K562 (cell line): ENCODE results near the gene FDX2. TPM values are rescaled to one million over a fixed set of nuclear protein-coding genes. Genes with fewer than 3 reads are reported as not detected.
A peak's percentile ranks its signal among the peaks of the same experiment; 100 is the strongest.

Experiments
- ARID4B ChIP-seq: sonication (generic); formaldehyde crosslinking; IDR thresholded peaks from 2 replicates; pipeline ENCODE4 v1.8.0; 2022; ENCODE audit warnings: mild to moderate bottlenecking, missing genetic modification reagents
- CREM ChIP-seq: IDR thresholded peaks from 2 replicates; pipeline ENCODE4 v1.6.1; 2014; ENCODE audit warnings: antibody characterized with exemption, low read depth
- CXXC5 ChIP-seq: fragments of 250-450 bp; sonication (Bioruptor Pico); IDR thresholded peaks from 2 replicates; pipeline ENCODE4 v1.8.0; 2022; ENCODE audit warnings: inconsistent platforms, mild to moderate bottlenecking, moderate library complexity
- FOSL1 ChIP-seq: fragments of 200-800 bp; sonication (Bioruptor generic); conservative IDR thresholded peaks from 2 replicates; pipeline ENCODE4 v1.6.1; 2016; ENCODE audit warnings: missing genetic modification characterization, missing compliant biosample characterization
- HBP1 ChIP-seq: fragments of 450-650 bp; formaldehyde crosslinking; IDR thresholded peaks from 2 replicates; pipeline ENCODE4 v1.4.0; 2022; ENCODE audit warnings: missing genetic modification characterization
- ILF3 ChIP-seq: fragments of 450-650 bp; IDR thresholded peaks from 2 replicates; pipeline ENCODE4 v1.6.1; 2018; ENCODE audit warnings: antibody characterized with exemption, mild to moderate bottlenecking, moderate library complexity, borderline replicate concordance
- KAT2B ChIP-seq: IDR thresholded peaks from one replicate; pipeline ENCODE4 v1.6.1; 2012; ENCODE audit warnings: low read depth, mild to moderate bottlenecking, control low read depth, inconsistent platforms, low read length, moderate library complexity
- KDM5B ChIP-seq: fragments of 200-600 bp; sonication (generic); IDR thresholded peaks from 2 replicates; pipeline ENCODE4 v1.6.1; 2012; ENCODE audit warnings: low read depth, mild to moderate bottlenecking, moderate library complexity, low read length, control low read depth, inconsistent platforms; ENCODE audit not compliant: insufficient replicate concordance
- NR2C1 ChIP-seq, 2 experiments: fragments of 450-650 bp; IDR thresholded peaks; 2 replicates each; pipeline ENCODE4 v1.6.1; 2017; ENCODE audit warnings: mild to moderate bottlenecking in 2 of 2, antibody characterized with exemption in 1 of 2, inconsistent platforms in 1 of 2, missing compliant biosample characterization in 1 of 2, missing genetic modification characterization in 1 of 2
- OTX1 ChIP-seq: fragments of 450-650 bp; formaldehyde crosslinking; IDR thresholded peaks from 2 replicates; pipeline ENCODE4 v1.4.0; 2022; ENCODE audit warnings: mild to moderate bottlenecking
- POLR2G ChIP-seq: fragments of 200-400 bp; formaldehyde crosslinking; IDR thresholded peaks from 2 replicates; pipeline ENCODE4 v1.6.1; 2017; ENCODE audit warnings: low read depth, mild to moderate bottlenecking, antibody characterized with exemption, low read length, moderate library complexity
- SP2 ChIP-seq: IDR thresholded peaks from 2 replicates; pipeline ENCODE4 v1.6.1; 2011; ENCODE audit warnings: mild to moderate bottlenecking, low read depth, low read length, moderate library complexity; ENCODE audit not compliant: poor library complexity, severe bottlenecking; ENCODE audit errors: extremely low read depth
- SUPT5H ChIP-seq: fragments of 450-650 bp; IDR thresholded peaks from 2 replicates; pipeline ENCODE4 v1.6.1; 2016
- TAF1 ChIP-seq: IDR thresholded peaks from 2 replicates; pipeline ENCODE4 v1.6.1; 2011; ENCODE audit warnings: mild to moderate bottlenecking, low read length, moderate library complexity; ENCODE audit not compliant: insufficient read depth, control insufficient read depth, severe bottlenecking; ENCODE audit errors: extremely low read depth
- TEAD2 ChIP-seq: fragments of 450-650 bp; IDR thresholded peaks from 2 replicates; pipeline ENCODE4 v1.6.1; 2016; ENCODE audit warnings: missing genetic modification characterization, control low read depth, missing compliant biosample characterization
- VEZF1 ChIP-seq: fragments of 200-800 bp; sonication (Bioruptor generic); IDR thresholded peaks from 2 replicates; pipeline ENCODE4 v1.6.1; 2017; ENCODE audit warnings: missing genetic modification characterization, missing compliant biosample characterization
- ZNF165 ChIP-seq: fragments of 250-450 bp; sonication (Bioruptor Pico); IDR thresholded peaks from 2 replicates; pipeline ENCODE4 v1.4.0; 2020; ENCODE audit warnings: borderline replicate concordance
- polyA plus RNA-seq, 8 experiments: library from polyadenylated mRNA; depleted of rRNA in 4 of 8; stranded (reverse) in 5 of 8; unstranded in 3 of 8; fragments of >200 nt; fragmentation: Nextera tagmentation in 2 of 8; fragmentation: Illumina TruSeq in 1 of 8; extraction: Ambion mirVana in 2 of 8; extraction: Trizol in 1 of 8; gene quantifications; 2 replicates each; pipeline versions ENCODE4 v1.2.1 to v1.2.3, GENCODE V29; 2011 to 2014; ENCODE audit warnings: inconsistent platforms in 1 of 8, missing spikeins in 1 of 8
- total RNA-seq, 7 experiments: library from RNA; depleted of rRNA in 6 of 7; stranded (reverse); fragments of >200 nt in 6 of 7; fragmentation: Illumina TruSeq in 2 of 7; extraction: Trizol in 2 of 7; gene quantifications; 2 replicates each; pipeline versions ENCODE4 v1.2.1 to v1.2.3, GENCODE V29; 2011 to 2021; ENCODE audit warnings: low replicate concordance in 1 of 7
- TF ChIP-seq, protein P1 (sequence below): fragments of 250-450 bp; sonication (Bioruptor Pico); IDR thresholded peaks from 2 replicates; pipeline ENCODE4 v1.5.0; 2021

FDX2 gene
- total and polyA plus RNA-seq, 9 of the 15 experiments (the other 6 are each of a cell fraction or from before 2014, with no cell fraction given): 2.5 to 49.8 (median 29.7) TPM

DNA sequence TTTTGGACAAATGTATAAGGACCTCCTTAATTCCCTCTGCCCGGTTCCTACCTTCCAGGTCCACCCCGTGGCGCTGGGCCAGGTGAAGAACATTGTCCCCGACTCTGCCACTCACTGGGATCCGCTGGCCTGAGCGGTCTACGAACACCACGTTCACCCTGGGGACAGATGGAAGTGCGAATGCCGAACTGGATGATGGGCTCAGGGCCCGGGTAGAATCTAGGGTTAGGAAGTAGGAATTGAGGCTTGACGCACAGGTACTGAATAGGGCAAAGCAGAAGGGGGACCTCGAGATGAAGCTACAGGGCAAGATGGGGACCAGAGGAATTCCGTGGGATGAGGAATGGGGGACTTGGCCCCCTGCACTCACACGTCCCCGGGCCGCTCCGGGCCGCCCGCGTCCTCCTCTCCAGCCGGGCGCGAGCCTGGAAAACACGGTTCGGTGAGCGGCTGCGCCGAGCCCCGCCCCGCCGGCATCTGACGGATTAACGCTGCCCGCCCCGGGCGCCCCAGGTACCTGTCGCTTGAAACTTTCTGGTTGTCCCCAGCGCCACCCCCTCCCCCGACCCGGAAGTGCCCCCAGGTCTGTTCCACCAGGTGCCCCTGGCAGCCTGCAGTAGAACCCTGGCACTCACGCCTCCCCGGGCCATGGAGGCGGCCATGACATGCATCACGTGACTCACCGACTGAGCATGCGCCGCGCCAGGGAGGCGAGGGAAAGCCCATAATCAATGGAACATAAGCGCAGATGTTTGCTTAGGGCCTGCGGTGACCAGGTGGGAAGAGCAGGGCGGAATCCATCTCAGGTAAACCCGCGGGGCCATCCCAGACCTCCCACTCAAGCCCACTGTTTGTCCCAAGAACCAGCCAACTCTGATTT is at the start of gene FDX2 (continued):
- TF ChIP-seq ARID4B (peak; percentile 99), SUPT5H (peak; percentile 82), KDM5B (peak; percentile 70), NR2C1 (IDR thresholded peaks at IDR 0.05) (peak; percentile 56), NR2C1 (tag; IDR thresholded peaks at IDR 0.05) (0 out of 2 replicates have a peak, but pooled peaks have one; percentile 17), FOSL1 (no peak), KAT2B (no peak), ILF3 (peak; percentile 38; the same call in 1 of the 2 replicates), CXXC5 (peak; percentile 75), OTX1 (no peak), TEAD2 (0 out of 2 replicates have a peak, but pooled peaks have one; percentile 8), ZNF165 (CRISPR knock-in tag) (no peak), CREM (peak; percentile 32; the same call in 1 of the 2 replicates), POLR2G (peak; percentile 87), SP2 (no peak), HBP1 (0 out of 2 replicates have a peak, but pooled peaks have one; percentile 22), TAF1 (peak; percentile 44), VEZF1 (CRISPR knock-in tag) (peak; percentile 39; the same call in 1 of the 2 replicates)
- TF ChIP-seq, protein P1, sequence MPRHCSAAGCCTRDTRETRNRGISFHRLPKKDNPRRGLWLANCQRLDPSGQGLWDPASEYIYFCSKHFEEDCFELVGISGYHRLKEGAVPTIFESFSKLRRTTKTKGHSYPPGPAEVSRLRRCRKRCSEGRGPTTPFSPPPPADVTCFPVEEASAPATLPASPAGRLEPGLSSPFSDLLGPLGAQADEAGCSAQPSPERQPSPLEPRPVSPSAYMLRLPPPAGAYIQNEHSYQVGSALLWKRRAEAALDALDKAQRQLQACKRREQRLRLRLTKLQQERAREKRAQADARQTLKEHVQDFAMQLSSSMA (CRISPR knock-in tag): 0 out of 2 replicates have a peak, but pooled peaks have one; percentile 28
